Peyer's patch (tissue), 4 donors: ENCODE results near the gene NRDC.

Source experiments
- POLR2A ChIP-seq, 2 donors: fragments of 450-650 bp; IDR thresholded peaks; one replicate each; pipeline ENCODE4 v1.5.1; 2017; ENCODE audit warnings: antibody characterized with exemption in 2 of 2, mild to moderate bottlenecking in 2 of 2, moderate library complexity in 2 of 2
- TF ChIP-seq, protein P1 (sequence below), 6 experiments: fragments of 450-650 bp in 4 of 6; fragments of 200-600 bp in 2 of 6; sonication (generic) in 1 of 6; IDR thresholded peaks; one replicate each; pipeline ENCODE4 v1.5.1; 2017 to 2019; ENCODE audit warnings: antibody characterized with exemption in 6 of 6, mild to moderate bottlenecking in 3 of 6, moderate library complexity in 1 of 6

DNA sequence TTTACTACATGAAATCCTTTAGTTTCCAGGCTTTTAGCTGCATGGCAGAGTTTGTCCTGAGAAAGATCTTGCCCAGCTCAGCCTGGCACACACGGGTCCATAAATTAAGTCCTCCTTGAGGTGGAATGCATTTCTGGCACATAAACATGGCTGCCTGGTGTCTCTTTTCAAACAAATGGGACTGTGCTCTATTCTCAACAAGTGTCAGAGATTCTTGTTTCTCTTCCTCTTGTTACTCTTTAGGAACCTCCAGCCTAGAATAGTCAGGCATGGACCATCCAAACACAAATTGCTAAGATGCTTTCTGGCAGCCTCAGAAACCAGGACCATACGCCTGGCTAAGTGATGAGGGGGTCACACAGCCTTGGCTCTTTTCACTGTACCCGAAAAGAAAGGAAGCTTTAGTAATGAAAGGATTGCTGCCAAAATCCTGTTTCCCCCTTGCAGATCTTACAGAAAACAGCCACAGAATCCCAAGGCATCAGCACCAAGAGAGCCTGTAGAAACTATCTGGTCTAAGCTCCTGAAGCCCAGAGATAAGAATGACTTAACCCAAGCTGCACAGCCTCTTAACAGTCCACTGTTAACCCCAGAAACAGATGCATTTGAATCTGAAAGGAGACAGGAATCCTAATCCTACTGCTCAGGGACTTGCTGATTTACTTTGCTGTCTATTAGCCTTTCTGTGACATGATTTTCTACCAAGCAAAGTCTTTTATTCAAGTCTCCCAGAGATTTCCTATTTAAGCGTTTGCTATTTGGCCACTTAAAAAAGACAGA, 31.9 kb upstream of the NRDC start:
- TF ChIP-seq, protein P1, sequence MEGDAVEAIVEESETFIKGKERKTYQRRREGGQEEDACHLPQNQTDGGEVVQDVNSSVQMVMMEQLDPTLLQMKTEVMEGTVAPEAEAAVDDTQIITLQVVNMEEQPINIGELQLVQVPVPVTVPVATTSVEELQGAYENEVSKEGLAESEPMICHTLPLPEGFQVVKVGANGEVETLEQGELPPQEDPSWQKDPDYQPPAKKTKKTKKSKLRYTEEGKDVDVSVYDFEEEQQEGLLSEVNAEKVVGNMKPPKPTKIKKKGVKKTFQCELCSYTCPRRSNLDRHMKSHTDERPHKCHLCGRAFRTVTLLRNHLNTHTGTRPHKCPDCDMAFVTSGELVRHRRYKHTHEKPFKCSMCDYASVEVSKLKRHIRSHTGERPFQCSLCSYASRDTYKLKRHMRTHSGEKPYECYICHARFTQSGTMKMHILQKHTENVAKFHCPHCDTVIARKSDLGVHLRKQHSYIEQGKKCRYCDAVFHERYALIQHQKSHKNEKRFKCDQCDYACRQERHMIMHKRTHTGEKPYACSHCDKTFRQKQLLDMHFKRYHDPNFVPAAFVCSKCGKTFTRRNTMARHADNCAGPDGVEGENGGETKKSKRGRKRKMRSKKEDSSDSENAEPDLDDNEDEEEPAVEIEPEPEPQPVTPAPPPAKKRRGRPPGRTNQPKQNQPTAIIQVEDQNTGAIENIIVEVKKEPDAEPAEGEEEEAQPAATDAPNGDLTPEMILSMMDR (IDR thresholded peaks at IDR 0.05), result no peak
- TF ChIP-seq POLR2A (IDR thresholded peaks at IDR 0.05), result no peak
